ENCODE results near the gene TBC1D4. TPM values are rescaled to one million over a fixed set of nuclear protein-coding genes. Genes with fewer than 3 reads are reported as not detected.

TBC1D4 gene
- total and polyA plus RNA-seq, 10 of the 15 experiments (the other 5 are each of a cell fraction or from before 2014, with no cell fraction given) = 11.0 to 38.6 (median 25.5) TPM

DNA sequence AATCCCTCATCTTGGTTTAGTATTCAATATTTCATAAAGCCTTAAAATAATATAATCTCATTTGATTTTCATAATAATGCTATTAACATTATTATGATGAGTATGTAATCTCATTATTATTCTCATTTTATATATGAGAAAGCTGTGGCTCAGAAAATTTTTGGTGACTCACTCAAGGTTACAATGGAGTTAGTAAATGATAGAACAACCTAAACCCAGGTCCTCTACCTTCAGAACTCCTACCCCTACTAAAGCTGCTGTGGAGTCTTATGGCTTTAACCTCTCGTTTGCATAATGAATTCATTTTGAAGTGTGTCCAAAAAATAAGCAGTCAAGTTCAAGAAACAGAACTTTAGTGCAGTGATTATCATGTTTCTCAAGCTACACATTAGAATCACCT, 226.3 kb downstream of the TBC1D4 start (continued):
- TF ChIP-seq CHD4 (IDR thresholded peaks at IDR 0.05) = no peak
- TF ChIP-seq, protein P1, sequence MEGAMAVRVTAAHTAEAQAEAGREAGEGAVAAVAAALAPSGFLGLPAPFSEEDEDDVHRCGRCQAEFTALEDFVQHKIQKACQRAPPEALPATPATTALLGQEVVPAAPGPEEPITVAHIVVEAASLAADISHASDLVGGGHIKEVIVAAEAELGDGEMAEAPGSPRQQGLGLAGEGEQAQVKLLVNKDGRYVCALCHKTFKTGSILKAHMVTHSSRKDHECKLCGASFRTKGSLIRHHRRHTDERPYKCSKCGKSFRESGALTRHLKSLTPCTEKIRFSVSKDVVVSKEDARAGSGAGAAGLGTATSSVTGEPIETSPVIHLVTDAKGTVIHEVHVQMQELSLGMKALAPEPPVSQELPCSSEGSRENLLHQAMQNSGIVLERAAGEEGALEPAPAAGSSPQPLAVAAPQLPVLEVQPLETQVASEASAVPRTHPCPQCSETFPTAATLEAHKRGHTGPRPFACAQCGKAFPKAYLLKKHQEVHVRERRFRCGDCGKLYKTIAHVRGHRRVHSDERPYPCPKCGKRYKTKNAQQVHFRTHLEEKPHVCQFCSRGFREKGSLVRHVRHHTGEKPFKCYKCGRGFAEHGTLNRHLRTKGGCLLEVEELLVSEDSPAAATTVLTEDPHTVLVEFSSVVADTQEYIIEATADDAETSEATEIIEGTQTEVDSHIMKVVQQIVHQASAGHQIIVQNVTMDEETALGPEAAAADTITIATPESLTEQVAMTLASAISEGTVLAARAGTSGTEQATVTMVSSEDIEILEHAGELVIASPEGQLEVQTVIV (IDR thresholded peaks at IDR 0.05; ENCODE audit: borderline replicate concordance, partially characterized antibody) = no peak
- no peak for TF ChIP-seq HDAC2 (IDR thresholded peaks at IDR 0.05)
- TF ChIP-seq BRCA1 (IDR thresholded peaks at IDR 0.05; ENCODE audit: low read depth, low read length) = no peak

DNA sequence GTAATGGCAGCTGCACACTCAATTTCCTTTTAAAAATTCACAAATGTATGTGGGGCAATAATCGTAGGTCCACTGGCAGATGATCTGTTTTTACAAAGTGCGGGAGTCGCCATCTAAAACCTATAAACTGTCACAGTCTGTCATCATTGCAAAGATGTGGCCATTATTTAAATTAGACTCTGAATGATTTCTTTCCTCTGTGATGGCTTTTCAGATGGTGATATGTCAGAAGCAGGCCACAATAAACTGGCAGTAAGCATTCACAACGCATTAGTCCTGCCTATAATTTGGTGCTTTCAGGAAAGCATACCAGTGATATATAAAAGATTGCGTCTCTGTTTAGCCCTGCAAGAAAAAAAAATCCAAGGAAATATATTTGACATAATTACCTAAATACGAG, 226.8 kb downstream of the TBC1D4 start:
- 63% methylated on average over 6 of the region's 6 CpGs for WGBS (ENCODE audit: insufficient coverage, insufficient replicate concordance, low lambda C conversion rate, missing lambda C conversion rate)
- no peak overlapping the region for H3K4me2 ChIP-seq (ENCODE audit: control insufficient read depth, insufficient read depth)
- no peaks in the 10 kb centered on the region for H3K36me3 ChIP-seq (ENCODE audit: control insufficient read depth in 2 of 2, insufficient read depth in 2 of 2, low read length in 1 of 2)
- no peak overlapping the region for H3K27ac ChIP-seq (ENCODE audit: control insufficient read depth, insufficient read depth)
- H3K9me3 ChIP-seq (replicated peaks; ENCODE audit: control insufficient read depth, insufficient read depth, low read length) = no peaks in the 10 kb centered on the region
- H3K4me3 ChIP-seq = no peak overlapping the region
- in situ Hi-C loops (cut with MboI) (no loop called here), intact Hi-C loops (cut with micrococcal nuclease; ENCODE audit: unreplicated experiment) (no loop called here)
- H3K4me1 ChIP-seq (ENCODE audit: control insufficient read depth, insufficient read depth, low read length) = no peaks in the 10 kb centered on the region
- DNase-seq (ENCODE audit: low read depth, low spot score) (no peak), ATAC-seq (no peak), FAIRE-seq (no peak)
- TF ChIP-seq FOXM1 (IDR thresholded peaks at IDR 0.05; ENCODE audit: low read depth, low read length) (no peak), NFYB (IDR thresholded peaks at IDR 0.05; ENCODE audit: insufficient read depth, low read depth, low read length) (no peak), RAD51 (IDR thresholded peaks at IDR 0.05) (no peak), NR2C1 (IDR thresholded peaks at IDR 0.05) (no peak), SIN3A (IDR thresholded peaks at IDR 0.05; ENCODE audit: low read depth, low read length) (no peak), CBX3 (IDR thresholded peaks at IDR 0.05; ENCODE audit: borderline replicate concordance, low read depth) (no peak), ZNF622 (IDR thresholded peaks at IDR 0.05) (no peak), WRNIP1 (IDR thresholded peaks at IDR 0.05; ENCODE audit: borderline replicate concordance, low read depth, low read length) (no peak), KAT2A (conservative IDR thresholded peaks at IDR 0.05; ENCODE audit: control insufficient read depth, low read depth, low read length) (no peak), ASH2L (IDR thresholded peaks at IDR 0.05; ENCODE audit: borderline replicate concordance, low read depth) (no peak)
- TF ChIP-seq, protein P2, sequence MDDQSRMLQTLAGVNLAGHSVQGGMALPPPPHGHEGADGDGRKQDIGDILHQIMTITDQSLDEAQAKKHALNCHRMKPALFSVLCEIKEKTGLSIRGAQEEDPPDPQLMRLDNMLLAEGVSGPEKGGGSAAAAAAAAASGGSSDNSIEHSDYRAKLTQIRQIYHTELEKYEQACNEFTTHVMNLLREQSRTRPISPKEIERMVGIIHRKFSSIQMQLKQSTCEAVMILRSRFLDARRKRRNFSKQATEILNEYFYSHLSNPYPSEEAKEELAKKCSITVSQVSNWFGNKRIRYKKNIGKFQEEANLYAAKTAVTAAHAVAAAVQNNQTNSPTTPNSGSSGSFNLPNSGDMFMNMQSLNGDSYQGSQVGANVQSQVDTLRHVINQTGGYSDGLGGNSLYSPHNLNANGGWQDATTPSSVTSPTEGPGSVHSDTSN (IDR thresholded peaks at IDR 0.05; ENCODE audit: insufficient replicate concordance, low read depth, low read length) = no peak
- H4K20me1 ChIP-seq (ENCODE audit: control insufficient read depth, insufficient read depth) = no peaks in the 10 kb centered on the region
- BruUV-seq (replicated peaks) = no TSS peak
- POLR2A ChIA-PET = interaction anchor here (0.5 kb wide), 1 partner anchor 480 kb away, joined by 4 read pairs; no protein-coding TSS in a partner anchor
- 0 out of 4 replicates have a peak, but pooled peaks cover 0 to 3% of the 10 kb centered on the region in 2 experiments for H3K27me3 ChIP-seq (replicated peaks in 1 of 2; ENCODE audit: control insufficient read depth in 2 of 2, insufficient read depth in 2 of 2, low read length in 1 of 2)
- SMC1A ChIA-PET (ENCODE audit: uncharacterized antibody, unreplicated experiment) = interaction anchor here (0.9 kb wide), 1 partner anchor 227 kb away, joined by 3 read pairs; the partner anchor contains the start of gene TBC1D4
- CTCF ChIA-PET = interaction anchor here (1.4 to 2.0 kb wide), 2 partner anchors 102 to 111 kb away, joined by 3 to 10 read pairs; no protein-coding TSS in a partner anchor
- no peaks in the 10 kb centered on the region for H3K79me2 ChIP-seq (ENCODE audit: control insufficient read depth, insufficient read depth, low read length)
- H3K9ac ChIP-seq (ENCODE audit: control insufficient read depth, insufficient read depth, low read length) = no peak overlapping the region
- RAD21 ChIA-PET (ENCODE audit: unreplicated experiment) = no interaction called here
- no peak overlapping the region for H2AFZ ChIP-seq (ENCODE audit: control insufficient read depth, low read depth, low read length)

Data from GM12878 (cell line).